LNCAP (cell line): Measurements from ENCODE around the gene CCR8.

Source experiments
- TF ChIP-seq, protein P1 (sequence below): fragments of 450-650 bp; IDR thresholded peaks from 2 replicates; pipeline ENCODE4 v1.5.1; 2017; ENCODE audit warnings: mild to moderate bottlenecking

The CCR8 gene

DNA sequence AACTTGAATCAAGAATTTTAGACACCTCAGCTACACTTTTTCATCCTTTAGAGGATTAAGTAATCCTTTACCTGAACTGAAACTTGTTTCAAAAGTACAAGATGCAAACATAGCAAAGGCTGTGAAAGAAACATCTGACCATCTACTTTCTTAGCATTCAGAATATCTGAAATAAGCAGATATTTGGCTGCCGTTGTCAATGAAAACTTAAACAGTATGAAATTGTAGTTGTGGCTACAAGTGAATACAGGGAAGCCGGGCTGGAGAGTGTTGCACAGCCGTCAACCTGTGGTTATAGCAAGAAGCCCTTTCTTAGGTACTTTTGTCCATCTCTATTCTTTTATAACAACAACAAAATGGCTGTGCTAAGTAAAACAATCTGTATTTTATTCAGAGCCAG lies 42.7 kb upstream of the CCR8 start:
- TF ChIP-seq, protein P1, sequence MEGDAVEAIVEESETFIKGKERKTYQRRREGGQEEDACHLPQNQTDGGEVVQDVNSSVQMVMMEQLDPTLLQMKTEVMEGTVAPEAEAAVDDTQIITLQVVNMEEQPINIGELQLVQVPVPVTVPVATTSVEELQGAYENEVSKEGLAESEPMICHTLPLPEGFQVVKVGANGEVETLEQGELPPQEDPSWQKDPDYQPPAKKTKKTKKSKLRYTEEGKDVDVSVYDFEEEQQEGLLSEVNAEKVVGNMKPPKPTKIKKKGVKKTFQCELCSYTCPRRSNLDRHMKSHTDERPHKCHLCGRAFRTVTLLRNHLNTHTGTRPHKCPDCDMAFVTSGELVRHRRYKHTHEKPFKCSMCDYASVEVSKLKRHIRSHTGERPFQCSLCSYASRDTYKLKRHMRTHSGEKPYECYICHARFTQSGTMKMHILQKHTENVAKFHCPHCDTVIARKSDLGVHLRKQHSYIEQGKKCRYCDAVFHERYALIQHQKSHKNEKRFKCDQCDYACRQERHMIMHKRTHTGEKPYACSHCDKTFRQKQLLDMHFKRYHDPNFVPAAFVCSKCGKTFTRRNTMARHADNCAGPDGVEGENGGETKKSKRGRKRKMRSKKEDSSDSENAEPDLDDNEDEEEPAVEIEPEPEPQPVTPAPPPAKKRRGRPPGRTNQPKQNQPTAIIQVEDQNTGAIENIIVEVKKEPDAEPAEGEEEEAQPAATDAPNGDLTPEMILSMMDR = no peak

DNA sequence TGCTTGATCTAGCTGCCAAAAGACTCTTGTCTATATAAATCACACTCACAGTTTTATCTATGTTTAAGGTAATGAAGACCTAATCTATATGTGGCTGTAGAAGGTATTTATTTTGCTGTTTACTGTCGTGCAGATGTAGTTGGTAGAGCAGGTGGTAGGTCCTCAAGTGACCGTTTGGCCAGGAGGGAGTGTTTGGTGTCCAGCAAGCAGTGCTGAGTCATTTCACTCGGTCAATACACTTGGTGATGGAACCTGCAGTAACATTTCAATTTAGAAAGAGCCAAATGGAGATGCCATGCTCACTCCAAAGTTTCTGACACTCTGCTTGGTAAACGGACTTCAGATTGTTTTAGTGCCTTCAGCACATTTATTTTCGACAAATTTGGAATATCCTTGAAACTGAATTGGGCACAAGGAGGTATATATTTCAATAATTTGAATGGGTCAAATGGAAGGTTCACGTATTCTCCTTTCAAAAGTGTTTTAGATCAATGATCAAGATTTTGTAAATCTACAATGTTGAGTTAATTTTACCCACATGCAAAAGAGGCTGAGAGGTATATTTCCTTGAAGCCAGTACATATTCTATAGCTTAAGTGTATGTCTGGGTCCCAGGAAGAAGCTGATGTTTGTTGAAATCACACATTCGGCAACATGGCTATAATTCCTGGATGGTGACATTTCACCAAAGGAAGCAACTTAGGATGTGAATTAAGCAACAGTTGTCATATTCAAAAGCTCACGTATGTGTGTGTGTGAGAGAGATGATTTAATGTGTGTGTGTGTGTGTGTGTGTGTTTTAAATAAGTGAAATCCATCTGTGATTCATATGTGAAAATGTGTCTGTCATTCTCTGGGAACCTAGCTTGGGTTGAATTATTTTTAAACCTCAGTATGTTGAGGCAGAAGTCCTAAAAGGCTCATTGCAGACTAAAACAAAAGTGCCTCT lies 42.0 kb upstream of the CCR8 start:
- TF ChIP-seq, protein P1 = no peak

DNA sequence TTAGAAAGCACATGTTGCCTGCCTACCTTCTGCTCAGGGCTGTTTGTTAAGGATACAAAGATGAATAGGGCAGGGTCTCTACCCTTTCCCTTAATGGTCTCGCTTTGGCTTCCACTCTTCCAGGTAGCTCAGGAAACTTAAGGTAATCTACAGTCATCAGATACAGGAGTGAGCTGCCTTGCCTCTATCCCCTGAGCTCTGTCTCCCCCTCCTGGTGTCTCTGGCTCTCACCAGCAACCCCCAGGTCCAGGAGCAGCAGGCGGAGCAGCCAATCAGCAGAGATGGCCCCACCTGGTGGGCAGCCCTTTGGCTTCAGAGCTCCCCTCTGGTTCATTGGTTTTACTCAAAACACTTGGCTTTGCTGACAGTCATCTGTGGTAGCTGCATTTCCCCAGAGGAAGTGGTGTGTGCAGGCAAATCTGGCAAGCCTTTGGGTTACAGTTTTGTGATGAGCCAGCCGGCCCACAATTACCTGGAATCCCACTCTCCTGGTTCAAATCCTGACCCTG lies 41.2 kb upstream of the CCR8 start:
- TF ChIP-seq, protein P1 = peak; percentile 95

DNA sequence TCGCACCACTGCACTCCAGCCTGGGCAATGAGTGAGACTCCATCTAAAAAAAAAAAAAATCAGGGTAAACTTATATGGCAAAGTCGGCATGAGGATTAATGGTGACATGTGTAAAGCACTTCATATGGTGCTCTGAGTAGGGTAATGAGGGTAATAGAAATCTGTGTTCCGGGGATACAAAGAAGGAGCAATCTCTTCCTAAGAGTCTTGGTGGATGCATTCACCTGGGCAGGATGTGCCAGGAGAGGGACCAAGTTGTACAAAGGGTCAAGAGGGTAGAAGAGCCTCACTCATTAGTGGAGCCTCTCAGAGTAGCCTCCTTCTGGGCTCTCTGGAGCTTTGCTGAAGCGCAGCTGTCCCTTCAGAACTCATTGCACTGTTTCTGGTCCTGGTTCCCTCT lies 40.4 kb upstream of the CCR8 start:
- TF ChIP-seq, protein P1 = no peak

DNA sequence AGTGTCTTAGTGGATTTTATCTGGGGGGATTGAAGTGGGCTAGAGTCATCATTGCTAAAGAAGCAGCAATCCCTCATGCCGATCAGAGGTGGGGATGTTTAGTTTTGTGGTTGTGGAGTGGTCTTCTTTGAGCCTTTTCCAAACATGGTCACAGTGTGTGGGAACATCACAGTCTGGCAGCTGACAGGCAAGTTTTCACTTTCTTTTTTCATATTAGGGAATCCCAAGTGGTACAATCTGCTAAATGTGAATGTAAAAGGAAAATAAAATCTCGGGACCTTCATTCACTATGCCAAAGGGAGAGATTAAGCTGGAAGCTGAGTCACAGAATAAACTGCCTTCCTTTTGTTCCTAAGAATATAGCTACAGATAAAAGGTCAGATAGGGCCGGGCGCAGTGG lies 39.3 kb upstream of the CCR8 start:
- TF ChIP-seq, protein P1 = no peak

DNA sequence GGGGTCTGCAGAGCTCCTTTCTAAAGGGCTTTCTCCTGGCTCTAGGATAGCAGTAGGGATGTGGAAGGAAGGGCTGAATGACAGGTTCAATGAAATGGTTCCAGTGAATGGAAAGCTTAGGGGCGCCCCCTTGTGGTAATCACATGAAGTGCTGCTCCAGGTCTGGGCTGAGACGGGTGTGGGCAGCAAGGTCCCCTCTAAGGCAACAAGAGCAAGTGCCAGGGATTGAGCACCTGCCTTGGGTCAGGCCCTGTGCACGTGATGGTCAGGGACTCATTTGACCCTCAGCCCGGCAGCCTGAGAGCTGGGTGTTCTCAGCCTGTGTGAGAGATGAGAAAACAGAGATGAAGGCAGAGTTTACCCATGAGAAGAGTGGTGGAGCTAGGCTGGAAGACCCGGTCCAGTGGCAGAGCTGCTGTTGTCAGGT lies 37.6 kb upstream of the CCR8 start:
- TF ChIP-seq, protein P1 = peak; percentile 95

DNA sequence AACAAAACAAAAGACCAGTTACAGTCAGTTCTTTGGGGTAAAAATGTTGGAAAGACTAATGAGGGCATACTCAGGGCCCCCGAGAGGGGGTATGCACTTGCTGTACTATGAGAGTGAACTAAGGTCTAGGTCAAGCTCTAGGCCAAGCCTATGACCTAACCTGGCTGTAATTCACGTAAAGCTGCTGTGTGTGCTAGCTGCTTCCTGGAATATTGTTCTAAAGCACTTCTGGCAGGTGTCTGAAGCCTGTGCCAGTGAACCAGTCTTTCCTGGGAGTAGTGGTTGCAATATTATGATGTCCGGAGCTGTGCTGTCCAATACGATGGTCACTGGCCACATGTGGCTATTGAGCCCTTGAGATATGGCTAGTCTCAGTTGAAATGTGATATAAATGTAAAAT lies 36.5 kb upstream of the CCR8 start:
- TF ChIP-seq, protein P1 = no peak
